ENCODE data around the gene RAPH1.
"Not testable (repeated sequence)": the region's sequence is repeated elsewhere in the genome, so short reads cannot be mapped to it uniquely, and the experiment has no call there.

Gene RAPH1

GRCh38 chr2:203544402-203544801 lies 9.3 kb upstream of the RAPH1 start:
- no peak overlapping the region for H3K27ac ChIP-seq (ENCODE audit: low read depth, low read length)
- no peaks in the 10 kb centered on the region for H3K9me3 ChIP-seq (ENCODE audit: insufficient read depth, low read depth, low read length)
- no peaks in the 10 kb centered on the region for H3K27me3 ChIP-seq (ENCODE audit: insufficient read depth, low read length)
- H3K4me3 ChIP-seq (ENCODE audit: low read length): no peak overlapping the region
- H3K9ac ChIP-seq (ENCODE audit: low read depth, low read length): no peak overlapping the region
- no peaks in the 10 kb centered on the region for H3K36me3 ChIP-seq (ENCODE audit: insufficient read depth, low read length)
- H3K4me1 ChIP-seq (ENCODE audit: insufficient read depth, low read length): no peaks in the 10 kb centered on the region
- WGBS: 94% methylated on average over 4 of the region's 4 CpGs

- WGBS: 91% methylated on average over 7 of the region's 8 CpGs
- Histone ChIP-seq H3K27me3 (ENCODE audit: insufficient read depth, low read length) (no peaks in the 10 kb centered on the region), H3K36me3 (ENCODE audit: insufficient read depth, low read length) (no peaks in the 10 kb centered on the region), H3K9me3 (ENCODE audit: insufficient read depth, low read depth, low read length) (no peaks in the 10 kb centered on the region), H3K27ac (ENCODE audit: low read depth, low read length) (no peak overlapping the region), H3K4me3 (ENCODE audit: low read length) (no peak overlapping the region), H3K4me1 (ENCODE audit: insufficient read depth, low read length) (no peaks in the 10 kb centered on the region), H3K9ac (ENCODE audit: low read depth, low read length) (no peak overlapping the region)
These were observed 8.8 kb upstream of the RAPH1 start for GRCh38 chr2:203543898-203544328.

GRCh38 chr2:203540598-203540997 lies 5.5 kb upstream of the RAPH1 start:
- H3K36me3 ChIP-seq (ENCODE audit: insufficient read depth, low read length); H3K4me3 ChIP-seq (ENCODE audit: low read length); H3K27ac ChIP-seq (ENCODE audit: low read depth, low read length); H3K9ac ChIP-seq (ENCODE audit: low read depth, low read length); H3K9me3 ChIP-seq (ENCODE audit: insufficient read depth, low read depth, low read length); H3K27me3 ChIP-seq (ENCODE audit: insufficient read depth, low read length); H3K4me1 ChIP-seq (ENCODE audit: insufficient read depth, low read length): not testable (repeated sequence)
- 91% methylated on average over 2 of the region's 3 CpGs for WGBS

- 94% methylated on average over 3 of the region's 4 CpGs for WGBS
- not testable (repeated sequence) for H3K27ac ChIP-seq (ENCODE audit: low read depth, low read length); H3K36me3 ChIP-seq (ENCODE audit: insufficient read depth, low read length); H3K9ac ChIP-seq (ENCODE audit: low read depth, low read length); H3K4me3 ChIP-seq (ENCODE audit: low read length); H3K9me3 ChIP-seq (ENCODE audit: insufficient read depth, low read depth, low read length)
- Histone ChIP-seq H3K4me1 (ENCODE audit: insufficient read depth, low read length) (peaks cover 11% of the 10 kb centered on the region; the same call in 1 of the 2 replicates), H3K27me3 (ENCODE audit: insufficient read depth, low read length) (peaks cover 10% of the 10 kb centered on the region)
These were observed 3.1 kb upstream of the RAPH1 start for GRCh38 chr2:203538237-203538636.

GRCh38 chr2:203536586-203536951 lies 1.5 kb upstream of the RAPH1 start:
- not testable (repeated sequence) for H3K27ac ChIP-seq (ENCODE audit: low read depth, low read length); H3K9me3 ChIP-seq (ENCODE audit: insufficient read depth, low read depth, low read length); H3K9ac ChIP-seq (ENCODE audit: low read depth, low read length); H3K36me3 ChIP-seq (ENCODE audit: insufficient read depth, low read length); H3K4me3 ChIP-seq (ENCODE audit: low read length)
- Histone ChIP-seq H3K4me1 (ENCODE audit: insufficient read depth, low read length) (peaks cover 17% of the 10 kb centered on the region; the same call in 1 of the 2 replicates), H3K27me3 (ENCODE audit: insufficient read depth, low read length) (peaks cover 19% of the 10 kb centered on the region)
- WGBS: 100% methylated on average over 1 of the region's 2 CpGs

- H3K27me3 ChIP-seq (ENCODE audit: insufficient read depth, low read length): peaks cover 19% of the 10 kb centered on the region
- no peaks in the 10 kb centered on the region for H3K36me3 ChIP-seq (ENCODE audit: insufficient read depth, low read length)
- H3K27ac ChIP-seq (ENCODE audit: low read depth, low read length): peak overlapping the region; percentile 86
- H3K4me1 ChIP-seq (ENCODE audit: insufficient read depth, low read length): peaks cover 17% of the 10 kb centered on the region; the same call in 1 of the 2 replicates
- H3K9ac ChIP-seq (ENCODE audit: low read depth, low read length): peak overlapping the region; percentile 74
- H3K4me3 ChIP-seq (ENCODE audit: low read length): peak overlapping the region; percentile 74
- H3K9me3 ChIP-seq (ENCODE audit: insufficient read depth, low read depth, low read length): peaks cover 5% of the 10 kb centered on the region; the same call in 1 of the 2 replicates
- WGBS: 22% methylated on average over 11 of the region's 14 CpGs
These were observed 884 bp upstream of the RAPH1 start for GRCh38 chr2:203535784-203536585.

- peak overlapping the region; percentile 74 for H3K4me3 ChIP-seq (ENCODE audit: low read length)
- H3K9me3 ChIP-seq (ENCODE audit: insufficient read depth, low read depth, low read length): peaks cover 5% of the 10 kb centered on the region; the same call in 1 of the 2 replicates
- H3K27ac ChIP-seq (ENCODE audit: low read depth, low read length): peak overlapping the region; percentile 88; the same call in 1 of the 2 replicates
- H3K4me1 ChIP-seq (ENCODE audit: insufficient read depth, low read length): peaks cover 17% of the 10 kb centered on the region; the same call in 1 of the 2 replicates
- no peaks in the 10 kb centered on the region for H3K36me3 ChIP-seq (ENCODE audit: insufficient read depth, low read length)
- peaks cover 19% of the 10 kb centered on the region for H3K27me3 ChIP-seq (ENCODE audit: insufficient read depth, low read length)
- peak overlapping the region; percentile 84 for H3K9ac ChIP-seq (ENCODE audit: low read depth, low read length)
- under 1% methylated on average over 37 of the region's 37 CpGs for WGBS
These were observed 452 bp downstream of the RAPH1 start for GRCh38 chr2:203534621-203535077.

GRCh38 chr2:203533676-203534591 lies 1.2 kb downstream of the RAPH1 start:
- H3K9me3 ChIP-seq (ENCODE audit: insufficient read depth, low read depth, low read length): peaks cover 5% of the 10 kb centered on the region; the same call in 1 of the 2 replicates
- peak overlapping the region; percentile 74 for H3K4me3 ChIP-seq (ENCODE audit: low read length)
- H3K36me3 ChIP-seq (ENCODE audit: insufficient read depth, low read length): no peaks in the 10 kb centered on the region
- H3K9ac ChIP-seq (ENCODE audit: low read depth, low read length): peak overlapping the region; percentile 84
- WGBS: 2% methylated on average over 19 of the region's 24 CpGs
- H3K27me3 ChIP-seq (ENCODE audit: insufficient read depth, low read length): peaks cover 19% of the 10 kb centered on the region
- H3K27ac ChIP-seq (ENCODE audit: low read depth, low read length): no peak overlapping the region; the same call in 1 of the 2 replicates
- H3K4me1 ChIP-seq (ENCODE audit: insufficient read depth, low read length): peaks cover 17% of the 10 kb centered on the region; the same call in 1 of the 2 replicates

- Histone ChIP-seq H3K4me3 (ENCODE audit: low read length) (peak overlapping the region; percentile 74), H3K27ac (ENCODE audit: low read depth, low read length) (no peak overlapping the region), H3K4me1 (ENCODE audit: insufficient read depth, low read length) (peaks cover 17% of the 10 kb centered on the region; the same call in 1 of the 2 replicates), H3K36me3 (ENCODE audit: insufficient read depth, low read length) (no peaks in the 10 kb centered on the region), H3K9ac (ENCODE audit: low read depth, low read length) (0 out of 2 replicates have a peak overlapping the region, but pooled peaks have one; percentile 6), H3K27me3 (ENCODE audit: insufficient read depth, low read length) (peaks cover 19% of the 10 kb centered on the region), H3K9me3 (ENCODE audit: insufficient read depth, low read depth, low read length) (peaks cover 3% of the 10 kb centered on the region; the same call in 1 of the 2 replicates)
- WGBS: 8% methylated on average over 6 of the region's 7 CpGs
These were observed 2.0 kb downstream of the RAPH1 start for GRCh38 chr2:203532957-203533658.

- Histone ChIP-seq H3K9me3 (ENCODE audit: insufficient read depth, low read depth, low read length) (no peaks in the 10 kb centered on the region), H3K27ac (ENCODE audit: low read depth, low read length) (no peak overlapping the region), H3K4me3 (ENCODE audit: low read length) (no peak overlapping the region), H3K36me3 (ENCODE audit: insufficient read depth, low read length) (no peaks in the 10 kb centered on the region), H3K4me1 (ENCODE audit: insufficient read depth, low read length) (peaks cover under 1% of the 10 kb centered on the region; the same call in 1 of the 2 replicates), H3K9ac (ENCODE audit: low read depth, low read length) (no peak overlapping the region), H3K27me3 (ENCODE audit: insufficient read depth, low read length) (peaks cover 4% of the 10 kb centered on the region; the same call in 1 of the 2 replicates)
- WGBS: 96% methylated on average over 3 of the region's 3 CpGs
These were observed 7.4 kb downstream of the RAPH1 start for GRCh38 chr2:203527719-203528118.

Measured in HUES64 (cell line).